SK-N-SH (cell line): ENCODE measurements around the gene ISG20. TPM values are rescaled to one million over a fixed set of nuclear protein-coding genes. Genes with fewer than 3 reads are reported as not detected.

ENCODE experiments used
- CTCF ChIA-PET: fragments of 300-600, 350-600 bp; formaldehyde crosslinking; extraction: SDS; loops from one replicate; lab custom pipeline; 2021; lab: Yijun Ruan, JAX
- POLR2A ChIA-PET: fragments of 350-600 bp; sonication (Branson Sonifier 250); formaldehyde crosslinking; extraction: SDS; loops from one replicate; lab custom pipeline; 2020; ENCODE audit warnings: antibody characterized with exemption, inconsistent platforms; lab: Yijun Ruan, JAX
- DNase-seq: peaks from one replicate; pipeline ENCODE4 v3.0.0; 2012
- H2AFZ ChIP-seq: fragments of 200-600 bp; sonication (generic); 2 replicates; pipeline ENCODE4 v1.8.1; 2016; ENCODE audit warnings: antibody characterized with exemption, mild to moderate bottlenecking, low read depth
- H3F3A ChIP-seq: fragments of 200-600 bp; sonication (generic); replicated peaks from 2 replicates; pipeline ENCODE3; 2016; ENCODE audit warnings: antibody characterized with exemption, mild to moderate bottlenecking; ENCODE audit not compliant: insufficient read depth
- H3K27ac ChIP-seq, 2 experiments: fragments of 200-500 bp in 1 of 2; fragments of 200-600 bp in 1 of 2; sonication (Bioruptor generic) in 1 of 2; sonication (generic), shearing (Covaris generic) in 1 of 2; 2 replicates each; pipeline versions ENCODE4 v1.5.1 to v1.6.1; 2014 to 2016; ENCODE audit warnings: low read depth in 2 of 2, inconsistent platforms in 1 of 2, low read length in 1 of 2, mild to moderate bottlenecking in 1 of 2, mixed read lengths in 1 of 2
- H3K27me3 ChIP-seq: fragments of 200-600 bp; sonication (generic), shearing (Covaris generic); 2 replicates; pipeline ENCODE4 v1.6.1; 2016; ENCODE audit warnings: mixed run types; ENCODE audit not compliant: insufficient read depth
- H3K36me3 ChIP-seq, 2 experiments: fragments of 200-500 bp in 1 of 2; fragments of 200-600 bp in 1 of 2; sonication (Bioruptor generic) in 1 of 2; sonication (generic) in 1 of 2; replicated peaks in 1 of 2; 2 replicates each; pipeline versions ENCODE3 to v1.5.1; 2014 to 2016; ENCODE audit warnings: low read length in 1 of 2, mild to moderate bottlenecking in 1 of 2; ENCODE audit not compliant: insufficient read depth in 2 of 2, control insufficient read depth in 1 of 2
- H3K4me1 ChIP-seq, 2 experiments: fragments of 200-500 bp in 1 of 2; fragments of 200-600 bp in 1 of 2; sonication (Bioruptor generic) in 1 of 2; sonication (generic), shearing (Covaris generic) in 1 of 2; 2 replicates each; pipeline versions ENCODE4 v1.5.1 to v1.6.1; 2014 to 2016; ENCODE audit warnings: low read depth in 1 of 2, low read length in 1 of 2, mixed run types in 1 of 2; ENCODE audit not compliant: insufficient read depth in 2 of 2, control insufficient read depth in 1 of 2
- H3K4me2 ChIP-seq: fragments of 200-600 bp; sonication (generic), shearing (Covaris generic); 2 replicates; pipeline ENCODE4 v1.6.1; 2017; ENCODE audit warnings: mixed run types
- H3K4me3 ChIP-seq, 2 experiments: fragments of 200-500 bp in 1 of 2; fragments of 200-600 bp in 1 of 2; sonication (Bioruptor generic) in 1 of 2; sonication (generic), shearing (Covaris generic) in 1 of 2; 2 replicates each; pipeline versions ENCODE4 v1.5.1 to v1.8.1; 2014 to 2016; ENCODE audit warnings: low read depth in 2 of 2, inconsistent platforms in 1 of 2, low read length in 1 of 2, mild to moderate bottlenecking in 1 of 2, mixed read lengths in 1 of 2, moderate library complexity in 1 of 2
- H3K79me2 ChIP-seq: fragments of 200-600 bp; sonication (generic); 2 replicates; pipeline ENCODE4 v1.8.1; 2017; ENCODE audit warnings: mild to moderate bottlenecking; ENCODE audit not compliant: insufficient read depth
- H3K9ac ChIP-seq: fragments of 200-600 bp; sonication (generic); 2 replicates; pipeline ENCODE4 v1.6.1; 2017; ENCODE audit warnings: mixed run types
- H3K9me2 ChIP-seq: fragments of 200-600 bp; sonication (generic); 2 replicates; pipeline ENCODE4 v1.6.1; 2017; ENCODE audit warnings: mixed run types
- H3K9me3 ChIP-seq: fragments of 200-600 bp; sonication (generic); 2 replicates; pipeline ENCODE4 v1.6.1; 2017; ENCODE audit warnings: mixed run types, mild to moderate bottlenecking, moderate library complexity
- H4K20me1 ChIP-seq: fragments of 200-600 bp; sonication (generic); 2 replicates; pipeline ENCODE4 v1.6.1; 2017; ENCODE audit warnings: mild to moderate bottlenecking, mixed run types; ENCODE audit not compliant: insufficient read depth
- ELF1 ChIP-seq: IDR thresholded peaks from 2 replicates; pipeline ENCODE4 v1.4.0; 2012
- EP300 ChIP-seq, 2 experiments: IDR thresholded peaks; 2 replicates each; pipeline versions ENCODE4 v1.4.0 to v1.6.1; 2012; ENCODE audit warnings: borderline replicate concordance in 1 of 2, low read depth in 1 of 2, low read length in 1 of 2
- FOSL2 ChIP-seq: IDR thresholded peaks from 2 replicates; pipeline ENCODE4 v1.4.0; 2012; ENCODE audit warnings: low read depth, mild to moderate bottlenecking, moderate library complexity, borderline replicate concordance
- JUND ChIP-seq: IDR thresholded peaks from 2 replicates; pipeline ENCODE4 v1.4.0; 2012
- MEF2A ChIP-seq: IDR thresholded peaks from 2 replicates; pipeline ENCODE4 v1.4.0; 2012; ENCODE audit warnings: low read depth, borderline replicate concordance
- MXI1 ChIP-seq: IDR thresholded peaks from 2 replicates; pipeline ENCODE4 v1.6.1; 2012; ENCODE audit warnings: mild to moderate bottlenecking, low read depth, low read length, improper control_type of control experiment
- NRF1 ChIP-seq: IDR thresholded peaks from 2 replicates; pipeline ENCODE4 v1.6.1; 2012; ENCODE audit warnings: low read depth, mild to moderate bottlenecking, low read length
- POLR2AphosphoS5 ChIP-seq: IDR thresholded peaks from 2 replicates; pipeline ENCODE4 v1.6.1; 2012; ENCODE audit warnings: low read depth, low read length
- RCOR1 ChIP-seq: fragments of 150-350 bp; IDR thresholded peaks from 2 replicates; pipeline ENCODE4 v1.6.1; 2017; ENCODE audit warnings: antibody characterized with exemption, low read length
- RXRA ChIP-seq: IDR thresholded peaks from 2 replicates; pipeline ENCODE4 v1.4.0; 2012; ENCODE audit warnings: low read depth, mild to moderate bottlenecking, borderline replicate concordance
- SIN3A ChIP-seq: IDR thresholded peaks from 2 replicates; pipeline ENCODE4 v1.6.1; 2012; ENCODE audit warnings: low read depth, mild to moderate bottlenecking, low read length, moderate library complexity, borderline replicate concordance
- SMC3 ChIP-seq: IDR thresholded peaks from 2 replicates; pipeline ENCODE4 v1.6.1; 2012; ENCODE audit warnings: low read depth, low read length, improper control_type of control experiment
- TCF12 ChIP-seq: IDR thresholded peaks from 2 replicates; pipeline ENCODE4 v1.4.0; 2012
- WGBS: methylation state at CpG from one replicate; pipeline ENCODE4 v1.1.6; 2017; ENCODE audit warnings: low lambda C conversion rate; 5-methylcytosine and 5-hydroxymethylcytosine counted together
- polyA plus RNA-seq, 3 experiments: library from polyadenylated mRNA; depleted of rRNA; stranded (reverse); fragments of >200 nt; gene quantifications; 2 replicates each; pipeline ENCODE4 v1.2.3, GENCODE V29; 2012
- TF ChIP-seq, protein P1 (sequence below): IDR thresholded peaks from 2 replicates; pipeline ENCODE4 v1.4.0; 2012; ENCODE audit warnings: low read depth, borderline replicate concordance
- TF ChIP-seq, protein P2 (sequence below): IDR thresholded peaks from 2 replicates; pipeline ENCODE4 v1.4.0; 2012; ENCODE audit warnings: low read depth, borderline replicate concordance
- TF ChIP-seq, protein P3 (sequence below): IDR thresholded peaks from 2 replicates; pipeline ENCODE4 v1.4.0; 2012; ENCODE audit warnings: low read depth

ISG20 gene
- polyA plus RNA-seq, 1 of the 3 experiments (the other 2 are of a cell fraction) = 2.0 TPM

DNA sequence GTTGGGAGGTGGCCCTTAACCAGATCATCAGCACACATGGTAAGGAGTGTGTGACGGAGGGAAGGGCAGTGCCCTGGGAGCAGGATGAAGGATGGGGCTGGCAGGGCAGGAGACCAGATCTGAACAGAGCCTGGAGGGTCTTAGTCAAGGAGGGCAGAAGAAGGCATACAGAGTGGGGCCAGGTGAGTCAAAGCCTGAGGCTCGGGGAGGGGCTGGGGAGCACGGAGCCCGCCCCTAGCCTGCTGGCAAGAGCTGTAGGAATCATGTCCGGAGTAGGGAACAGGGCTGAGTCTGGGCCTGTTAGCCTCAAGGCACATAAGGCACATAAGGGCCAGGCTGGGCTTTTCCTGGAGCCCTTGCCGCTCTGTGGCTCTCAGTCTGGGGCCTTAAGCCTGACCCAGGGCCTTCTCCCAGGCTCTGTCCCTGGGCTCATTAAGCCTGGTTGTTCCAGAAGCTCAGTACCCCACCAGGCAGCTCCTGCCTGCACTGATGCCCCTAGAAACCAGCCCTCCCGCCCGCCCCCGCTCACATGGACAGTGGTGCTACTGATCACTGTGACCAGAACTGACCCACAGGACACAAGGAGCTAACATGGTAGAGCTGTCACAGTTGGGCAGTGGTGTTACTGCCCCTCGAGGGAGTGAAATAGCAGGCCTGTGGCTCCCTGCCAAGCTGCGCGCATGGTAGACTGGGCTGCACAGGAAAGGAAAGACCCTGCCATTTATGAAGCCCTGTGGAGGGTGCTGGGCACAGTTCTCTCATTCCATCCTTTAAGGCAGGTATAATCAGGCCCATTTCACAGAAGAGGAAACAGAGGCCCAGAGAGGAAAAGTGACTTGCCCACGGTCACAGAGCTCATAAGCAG, 14.6 kb downstream of the ISG20 start:
- no peak for TF ChIP-seq FOSL2
- TF ChIP-seq ELF1 = no peak
- no peak for TF ChIP-seq EP300 (IDR thresholded peaks at IDR 0.05; ENCODE audit: borderline replicate concordance in 1 of 2, low read depth in 1 of 2, low read length in 1 of 2)
- TF ChIP-seq MXI1 = peak; percentile 32; the same call in 1 of the 2 replicates
- TF ChIP-seq MEF2A = no peak
- no peak for TF ChIP-seq RCOR1
- TF ChIP-seq POLR2AphosphoS5 = no peak
- TF ChIP-seq SIN3A = no peak
- TF ChIP-seq, protein P1, sequence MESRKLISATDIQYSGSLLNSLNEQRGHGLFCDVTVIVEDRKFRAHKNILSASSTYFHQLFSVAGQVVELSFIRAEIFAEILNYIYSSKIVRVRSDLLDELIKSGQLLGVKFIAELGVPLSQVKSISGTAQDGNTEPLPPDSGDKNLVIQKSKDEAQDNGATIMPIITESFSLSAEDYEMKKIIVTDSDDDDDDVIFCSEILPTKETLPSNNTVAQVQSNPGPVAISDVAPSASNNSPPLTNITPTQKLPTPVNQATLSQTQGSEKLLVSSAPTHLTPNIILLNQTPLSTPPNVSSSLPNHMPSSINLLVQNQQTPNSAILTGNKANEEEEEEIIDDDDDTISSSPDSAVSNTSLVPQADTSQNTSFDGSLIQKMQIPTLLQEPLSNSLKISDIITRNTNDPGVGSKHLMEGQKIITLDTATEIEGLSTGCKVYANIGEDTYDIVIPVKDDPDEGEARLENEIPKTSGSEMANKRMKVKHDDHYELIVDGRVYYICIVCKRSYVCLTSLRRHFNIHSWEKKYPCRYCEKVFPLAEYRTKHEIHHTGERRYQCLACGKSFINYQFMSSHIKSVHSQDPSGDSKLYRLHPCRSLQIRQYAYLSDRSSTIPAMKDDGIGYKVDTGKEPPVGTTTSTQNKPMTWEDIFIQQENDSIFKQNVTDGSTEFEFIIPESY = no peak
- H3K27ac ChIP-seq = no peak overlapping the region
- 87% methylated on average over 10 of the region's 13 CpGs for WGBS
- ChIA-PET POLR2A (interaction anchor here (1.0 kb wide), 1 partner anchor 25 kb away, joined by 3 read pairs; no protein-coding TSS in a partner anchor), CTCF (interaction anchor here (0.8 to 1.6 kb wide), 9 partner anchors 20 to 524 kb away, joined by 3 to 4 read pairs (median 3); no protein-coding TSS in a partner anchor)
- no peaks in the 10 kb centered on the region for H4K20me1 ChIP-seq
- peaks cover 5% of the 10 kb centered on the region for H3F3A ChIP-seq
- H3K36me3 ChIP-seq = no peaks in the 10 kb centered on the region
- no peaks in the 10 kb centered on the region for H3K9me2 ChIP-seq
- no peak overlapping the region for H3K4me3 ChIP-seq
- DNase-seq = peak; percentile 59
- no peaks in the 10 kb centered on the region for H3K27me3 ChIP-seq
- H2AFZ ChIP-seq = no peak overlapping the region
- no peaks in the 10 kb centered on the region for H3K9me3 ChIP-seq
- H3K4me1 ChIP-seq = peaks cover 6 to 22% of the 10 kb centered on the region in 2 experiments; a peak in 2 of 4 replicates
- H3K4me2 ChIP-seq = no peak overlapping the region
- no peaks in the 10 kb centered on the region for H3K79me2 ChIP-seq
- H3K9ac ChIP-seq = no peak overlapping the region

DNA sequence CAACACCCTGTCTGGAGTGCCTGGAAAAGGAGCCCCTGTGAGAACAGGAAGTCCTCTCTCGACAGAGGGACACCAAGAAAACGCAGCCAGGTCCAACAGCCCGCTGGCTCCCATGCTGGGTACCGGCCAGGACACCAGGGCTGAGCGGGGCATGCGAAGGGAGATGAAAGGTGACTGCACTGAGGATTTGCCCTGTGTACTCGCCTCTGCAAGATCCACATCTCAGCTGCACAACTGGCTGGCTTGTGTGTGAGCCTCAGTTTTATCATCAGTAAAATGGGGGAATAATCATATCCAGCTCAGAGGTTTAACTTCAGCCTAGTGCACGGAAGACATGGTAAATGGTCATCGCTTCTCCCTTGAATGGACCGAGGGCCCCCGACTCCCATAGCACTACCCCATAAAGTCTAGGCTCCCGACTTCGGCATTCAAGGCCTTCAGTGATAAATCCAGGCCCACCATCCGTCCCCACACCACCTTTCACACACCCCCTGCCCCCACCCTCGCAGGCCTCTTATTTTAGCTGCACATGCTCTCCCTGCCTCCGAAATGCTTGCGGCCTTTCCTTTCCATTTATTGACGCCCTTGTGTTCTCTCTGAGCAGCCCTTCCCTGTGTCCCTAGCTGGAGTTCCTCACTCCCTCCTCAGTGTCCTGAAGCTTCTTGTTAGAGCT, 15.8 kb downstream of the ISG20 start:
- H3K4me2 ChIP-seq = no peak overlapping the region
- no peak overlapping the region for H3K4me3 ChIP-seq
- H2AFZ ChIP-seq = no peak overlapping the region
- H4K20me1 ChIP-seq = no peaks in the 10 kb centered on the region
- peaks cover 0 to 18% of the 10 kb centered on the region in 2 experiments; a peak in 1 of 4 replicates for H3K4me1 ChIP-seq
- H3K9me3 ChIP-seq = no peaks in the 10 kb centered on the region
- H3K27me3 ChIP-seq = no peaks in the 10 kb centered on the region
- H3K36me3 ChIP-seq = no peaks in the 10 kb centered on the region
- H3K79me2 ChIP-seq = no peaks in the 10 kb centered on the region
- no peaks in the 10 kb centered on the region for H3K9me2 ChIP-seq
- TF ChIP-seq SMC3 = no peak
- no peak for TF ChIP-seq RXRA
- TF ChIP-seq JUND = no peak
- no peak for TF ChIP-seq NRF1
- TF ChIP-seq, protein P2, sequence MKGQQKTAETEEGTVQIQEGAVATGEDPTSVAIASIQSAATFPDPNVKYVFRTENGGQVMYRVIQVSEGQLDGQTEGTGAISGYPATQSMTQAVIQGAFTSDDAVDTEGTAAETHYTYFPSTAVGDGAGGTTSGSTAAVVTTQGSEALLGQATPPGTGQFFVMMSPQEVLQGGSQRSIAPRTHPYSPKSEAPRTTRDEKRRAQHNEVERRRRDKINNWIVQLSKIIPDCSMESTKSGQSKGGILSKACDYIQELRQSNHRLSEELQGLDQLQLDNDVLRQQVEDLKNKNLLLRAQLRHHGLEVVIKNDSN = no peak
- no peak for TF ChIP-seq FOSL2
- TF ChIP-seq TCF12 = no peak
- TF ChIP-seq, protein P3, sequence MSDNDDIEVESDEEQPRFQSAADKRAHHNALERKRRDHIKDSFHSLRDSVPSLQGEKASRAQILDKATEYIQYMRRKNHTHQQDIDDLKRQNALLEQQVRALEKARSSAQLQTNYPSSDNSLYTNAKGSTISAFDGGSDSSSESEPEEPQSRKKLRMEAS = no peak
- 85% methylated on average over 15 of the region's 18 CpGs for WGBS
- ChIA-PET CTCF (interaction anchor here (0.8 to 4.9 kb wide), 7 partner anchors 11 to 523 kb away, joined by 3 to 50 read pairs (median 4); no protein-coding TSS in a partner anchor), POLR2A (interaction anchor here (1.0 kb wide), 1 partner anchor 26 kb away, joined by 3 read pairs; no protein-coding TSS in a partner anchor)
- no peaks in the 10 kb centered on the region for H3F3A ChIP-seq
- H3K9ac ChIP-seq = no peak overlapping the region
- DNase-seq = no peak
- H3K27ac ChIP-seq = no peak overlapping the region
